GM19351 (cell line): Measurements from ENCODE around the gene SLC16A9.
"Not testable (repeated sequence)": the region's sequence is repeated elsewhere in the genome, so short reads cannot be mapped to it uniquely, and the experiment has no call there.

Source experiments
- ATAC-seq: cut with Tn5 transposase; IDR thresholded peaks from one replicate; pipeline ENCODE4 v1.9.1; 2021; ENCODE audit warnings: mild to moderate bottlenecking, moderate library complexity; ENCODE audit not compliant: unreplicated experiment

The SLC16A9 gene, protein sequence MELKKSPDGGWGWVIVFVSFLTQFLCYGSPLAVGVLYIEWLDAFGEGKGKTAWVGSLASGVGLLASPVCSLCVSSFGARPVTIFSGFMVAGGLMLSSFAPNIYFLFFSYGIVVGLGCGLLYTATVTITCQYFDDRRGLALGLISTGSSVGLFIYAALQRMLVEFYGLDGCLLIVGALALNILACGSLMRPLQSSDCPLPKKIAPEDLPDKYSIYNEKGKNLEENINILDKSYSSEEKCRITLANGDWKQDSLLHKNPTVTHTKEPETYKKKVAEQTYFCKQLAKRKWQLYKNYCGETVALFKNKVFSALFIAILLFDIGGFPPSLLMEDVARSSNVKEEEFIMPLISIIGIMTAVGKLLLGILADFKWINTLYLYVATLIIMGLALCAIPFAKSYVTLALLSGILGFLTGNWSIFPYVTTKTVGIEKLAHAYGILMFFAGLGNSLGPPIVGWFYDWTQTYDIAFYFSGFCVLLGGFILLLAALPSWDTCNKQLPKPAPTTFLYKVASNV

DNA sequence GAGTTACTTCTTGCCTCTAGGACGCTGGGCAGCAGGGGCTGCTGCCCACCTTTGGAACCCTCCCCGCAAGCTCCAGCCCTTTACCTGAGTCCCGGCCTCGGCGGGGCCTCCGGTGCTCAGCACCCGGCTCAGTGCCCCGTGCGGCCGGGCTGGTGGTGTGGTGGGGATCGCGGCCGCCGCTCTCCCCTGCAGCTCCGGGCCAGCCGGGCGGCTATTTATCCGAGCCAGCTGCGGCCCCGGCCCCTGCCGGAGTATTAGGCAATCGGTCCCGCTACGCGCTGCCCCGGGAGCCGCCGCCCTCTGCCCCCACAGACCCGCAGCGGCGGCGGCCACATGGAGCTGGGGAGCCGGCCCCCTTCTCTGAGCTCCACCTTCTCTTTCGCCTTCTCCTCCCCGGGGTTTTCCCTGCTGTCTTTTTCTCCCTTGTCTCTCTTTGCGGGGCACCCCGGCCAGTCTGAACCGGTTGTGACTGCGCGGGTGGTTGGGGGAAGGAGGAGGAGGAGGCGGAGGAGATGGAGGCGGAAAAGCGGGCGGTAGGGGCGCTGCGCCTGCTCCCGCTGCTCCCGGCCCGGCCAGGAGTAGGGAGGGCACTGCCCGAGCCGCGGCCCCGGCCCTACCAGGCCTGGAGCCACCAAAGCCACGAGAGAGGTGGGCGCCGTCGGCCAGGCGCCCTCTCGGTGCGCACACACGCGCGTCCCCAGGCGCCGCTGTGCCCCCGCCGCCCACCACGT, at the start of gene SLC16A9:
SLC16A9 (minus strand) TSS at position 456 of the 731 bp plus-strand sequence. CDS start 25,559 bp downstream, outside the sequence.
- ATAC-seq, result peak; percentile 86

DNA sequence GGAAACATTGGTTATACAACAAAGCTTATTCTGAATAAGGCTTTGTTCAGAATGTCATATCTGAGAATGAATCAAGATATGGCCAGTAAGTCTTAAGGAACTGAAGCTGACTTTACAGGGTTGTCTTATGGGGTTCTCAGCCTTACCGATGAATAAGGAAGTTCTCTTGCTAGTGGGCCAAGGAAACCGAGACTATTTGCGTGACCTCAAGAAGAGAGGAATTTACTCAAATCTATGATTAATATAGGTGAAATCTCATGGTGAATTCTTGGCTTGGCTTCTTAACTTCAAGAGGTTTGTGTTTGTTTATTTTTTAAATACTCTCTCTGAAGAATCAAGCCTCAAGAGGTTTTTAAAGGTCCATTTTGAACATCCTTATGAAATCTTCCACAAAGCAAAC, 48.3 kb upstream of the SLC16A9 start:
- ATAC-seq, result no peak

DNA sequence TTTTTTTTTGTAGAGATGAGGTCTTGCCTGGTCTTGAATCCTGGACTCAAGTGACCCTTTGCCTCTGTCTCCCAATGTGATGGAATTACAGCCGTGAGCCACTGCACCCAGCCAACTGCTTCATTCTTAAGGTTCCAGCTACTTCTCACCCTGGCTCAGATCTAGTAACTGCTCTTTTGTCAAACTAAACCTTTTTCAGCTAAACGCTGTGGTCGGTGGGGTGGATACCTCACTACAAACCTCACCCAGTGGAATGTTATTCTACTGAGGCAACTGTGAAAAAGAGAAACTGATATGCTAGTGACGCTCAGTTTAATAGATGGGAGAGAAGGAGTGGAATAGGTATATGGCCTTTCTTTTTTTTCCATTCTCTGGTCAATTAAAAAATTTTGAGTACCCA, 45.3 kb upstream of the SLC16A9 start:
- ATAC-seq, result no peak

DNA sequence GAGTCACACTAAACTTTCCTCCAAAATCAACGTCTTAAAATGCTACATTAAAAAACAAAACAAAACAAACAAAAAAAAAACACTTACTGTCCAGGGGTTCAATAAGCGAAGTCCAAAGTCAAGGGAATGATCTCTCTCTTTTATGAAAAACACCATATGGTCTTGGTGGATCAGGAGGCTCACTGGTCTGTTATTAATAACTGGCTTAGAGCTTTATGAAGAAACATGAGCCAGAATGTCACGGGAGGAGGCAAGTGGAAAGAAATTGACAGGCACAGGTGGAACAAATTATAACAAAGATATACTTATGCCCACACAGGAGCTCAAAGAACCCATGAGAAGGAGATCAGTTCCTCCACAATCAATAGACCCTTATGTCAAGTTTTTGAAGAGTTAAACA, 43.6 kb upstream of the SLC16A9 start, which contains the start of gene MRLN:
MRLN (minus strand) TSS at position 189 of the 400 bp plus-strand sequence.
- ATAC-seq, result no peak

DNA sequence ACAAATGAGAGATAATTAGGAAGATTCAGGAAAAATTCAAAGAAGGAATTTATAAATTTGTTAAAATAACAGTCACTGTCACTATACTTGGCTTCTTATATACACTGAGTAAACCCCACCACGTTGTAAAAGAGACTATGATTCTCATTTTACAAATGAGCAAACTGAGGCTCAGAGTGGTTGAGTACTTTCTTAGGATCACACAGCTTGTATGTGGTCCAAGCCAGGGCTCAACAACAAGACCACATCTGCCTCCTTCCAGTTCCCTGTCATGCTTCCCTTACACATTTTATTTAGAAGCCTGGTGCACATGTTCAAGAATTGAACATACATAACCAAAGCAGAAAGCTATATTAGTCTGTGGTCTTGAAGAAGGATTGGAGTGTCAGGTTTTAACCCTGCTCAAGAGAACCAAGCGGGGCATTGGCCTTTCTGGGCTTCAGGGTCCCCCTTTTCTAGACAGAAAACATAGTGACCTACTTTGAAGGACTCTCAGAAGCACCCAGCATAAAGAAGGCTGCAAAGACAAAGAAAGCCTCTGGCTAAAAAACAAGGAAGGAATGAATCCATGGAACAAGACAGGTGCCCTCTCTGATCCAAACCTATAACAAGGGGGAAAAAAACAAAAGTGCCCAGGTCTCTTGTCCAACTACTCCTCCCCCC, 42.8 kb upstream of the SLC16A9 start:
- no peak for ATAC-seq

DNA sequence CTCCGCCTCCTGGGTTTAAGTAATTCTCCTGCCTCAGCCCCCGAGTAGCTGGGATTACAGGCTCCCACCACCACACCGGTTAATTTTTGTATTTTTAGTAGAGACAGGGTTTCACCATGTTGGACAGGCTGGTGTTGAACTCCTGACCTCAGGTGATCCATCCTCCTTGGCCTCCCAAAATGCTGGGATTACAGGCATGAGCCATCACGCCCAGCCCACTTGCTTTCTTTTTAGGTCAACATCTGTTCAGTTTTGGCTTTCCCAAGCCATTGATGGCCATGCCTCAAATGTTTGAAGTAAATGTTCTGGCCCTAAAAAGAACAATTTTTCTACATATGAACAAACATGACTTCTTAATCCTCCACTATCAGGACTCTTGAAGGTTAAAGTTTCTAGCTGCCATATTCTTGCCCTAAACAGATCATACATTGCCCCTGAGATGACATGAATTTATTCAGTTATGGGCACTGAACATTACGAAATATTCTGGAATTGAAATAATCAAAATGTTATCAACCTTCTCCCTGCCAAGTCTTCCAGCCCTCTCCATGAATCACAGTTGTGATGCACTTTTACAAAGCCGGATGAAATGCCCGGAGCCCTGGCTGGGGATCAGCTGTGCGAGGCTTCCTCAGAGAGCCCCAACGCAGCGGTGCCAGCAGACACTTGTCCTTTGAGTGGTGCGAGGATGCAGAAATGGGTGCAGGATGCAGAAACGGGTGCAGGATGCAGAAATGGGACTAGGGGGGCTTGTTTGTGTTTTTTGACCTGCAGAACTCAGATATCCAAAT, 40.7 kb upstream of the SLC16A9 start:
- ATAC-seq, result no peak

DNA sequence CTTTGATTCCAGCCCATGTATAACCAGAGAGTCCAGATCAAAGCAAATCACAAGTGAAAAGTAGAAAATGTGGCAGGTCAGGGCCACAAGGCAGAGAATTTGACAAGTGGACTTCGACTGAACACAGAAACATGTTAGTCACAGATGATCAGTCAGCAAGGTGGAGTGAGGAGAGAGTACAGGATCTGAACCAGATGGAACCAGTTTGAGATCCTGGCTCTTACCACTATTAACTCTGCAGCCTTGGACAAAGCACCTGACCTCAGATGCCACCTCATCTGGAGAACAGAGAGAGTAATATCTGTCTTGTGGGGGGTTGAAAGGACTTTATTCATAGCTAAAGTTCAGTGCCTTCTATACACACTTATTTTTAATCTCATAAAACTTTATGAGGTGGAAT, 39.2 kb upstream of the SLC16A9 start:
- ATAC-seq, result peak; percentile 84

DNA sequence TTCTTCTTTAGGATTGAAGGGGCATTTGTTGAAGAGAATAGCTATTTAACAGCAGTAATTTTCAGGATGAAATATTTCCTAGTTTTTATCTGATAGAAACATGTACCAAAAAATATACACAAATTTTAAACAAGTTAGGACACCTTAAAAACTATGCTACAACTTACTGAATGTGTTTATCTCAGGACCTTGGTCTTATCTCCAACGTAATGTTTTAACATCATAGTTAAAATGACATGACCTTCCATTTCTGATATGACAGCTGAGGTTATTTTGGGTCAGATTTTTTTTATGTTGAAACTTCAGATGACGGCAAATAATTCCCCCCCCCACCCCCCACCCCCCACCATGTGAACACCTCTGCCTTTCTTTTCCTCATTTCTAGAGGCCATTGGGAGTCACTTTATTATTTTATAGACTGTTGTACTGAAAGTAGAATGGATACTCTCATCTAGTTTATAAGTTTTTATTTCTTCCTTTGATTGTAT, 35.6 kb upstream of the SLC16A9 start:
- no peak for ATAC-seq

DNA sequence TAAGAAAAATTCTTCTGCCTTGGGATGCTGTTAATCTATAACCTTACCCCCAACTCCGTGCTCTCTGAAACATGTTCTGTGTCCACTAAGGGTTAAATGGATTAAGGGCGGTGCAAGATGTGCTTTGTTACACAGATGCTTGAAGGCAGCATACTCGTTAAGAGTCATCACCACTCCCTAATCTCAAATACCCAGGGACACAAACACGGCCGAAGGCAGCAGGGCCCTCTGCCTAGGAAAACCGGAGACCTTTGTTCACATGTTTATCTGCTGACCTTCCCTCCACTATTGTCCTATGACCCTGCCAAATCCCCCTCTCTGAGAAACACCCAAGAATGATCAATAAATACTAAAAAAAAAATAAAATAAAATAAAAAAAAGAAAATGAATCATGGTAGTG, 35.1 kb upstream of the SLC16A9 start:
- not testable (repeated sequence) for ATAC-seq

DNA sequence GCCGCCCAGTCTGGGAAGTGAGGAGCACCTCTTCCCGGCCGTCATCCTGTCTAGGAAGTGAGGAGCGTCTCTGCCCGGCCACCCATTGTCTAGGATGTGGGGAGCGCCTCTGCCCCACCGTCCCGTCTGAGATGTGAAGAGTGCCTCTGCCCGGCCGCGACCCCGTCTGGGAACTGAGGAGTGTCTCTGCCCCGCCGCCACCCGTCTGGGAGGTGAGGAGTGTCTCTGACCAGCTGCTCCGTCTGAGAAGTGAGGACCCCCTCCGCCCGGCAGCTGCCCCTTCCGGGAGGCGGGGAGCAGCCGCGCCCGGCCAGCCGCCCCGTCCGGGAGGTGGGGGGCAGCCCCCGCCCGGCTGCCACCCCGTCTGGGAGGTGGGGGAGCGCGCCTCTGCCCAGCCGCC, 34.5 kb upstream of the SLC16A9 start:
- not testable (repeated sequence) for ATAC-seq

DNA sequence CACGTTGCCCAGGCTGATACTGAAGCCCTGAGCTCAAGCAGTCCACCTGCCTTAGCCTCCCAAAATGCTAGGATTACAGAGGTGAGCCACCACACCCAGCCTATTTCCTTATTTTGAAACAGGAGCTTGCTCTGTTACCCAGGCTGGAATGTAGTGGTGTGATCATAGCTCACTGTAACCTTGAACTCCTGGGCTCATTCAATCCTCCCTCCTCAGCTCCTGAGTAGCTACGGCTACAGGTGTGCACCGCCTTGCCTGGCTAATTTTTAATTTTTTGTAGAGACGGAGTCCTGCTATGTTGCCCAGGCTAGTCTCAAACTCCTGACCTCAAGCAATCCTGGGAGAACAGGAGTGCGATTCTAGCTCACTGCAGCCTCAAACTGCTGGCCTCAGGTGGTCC, 31.9 kb upstream of the SLC16A9 start:
- ATAC-seq, result no peak

DNA sequence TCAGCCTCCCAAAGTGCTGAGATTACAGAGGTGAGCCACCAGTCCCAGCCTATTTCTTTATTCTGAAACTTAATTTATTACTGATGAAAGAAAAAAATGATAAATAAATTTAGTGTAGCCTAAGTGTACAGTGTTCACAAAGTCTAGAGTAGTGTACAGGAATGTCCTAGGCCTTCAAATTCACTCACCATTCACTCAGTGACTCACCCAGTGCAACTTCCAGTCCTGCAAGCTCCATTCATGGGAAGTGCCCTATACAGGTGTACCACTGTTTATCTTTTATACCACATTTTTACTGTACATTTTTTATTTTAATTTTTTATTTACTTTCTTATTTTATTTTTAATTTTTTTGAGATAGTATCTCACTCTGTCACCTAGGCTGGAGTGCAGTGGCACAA, 31.4 kb upstream of the SLC16A9 start:
- no peak for ATAC-seq

DNA sequence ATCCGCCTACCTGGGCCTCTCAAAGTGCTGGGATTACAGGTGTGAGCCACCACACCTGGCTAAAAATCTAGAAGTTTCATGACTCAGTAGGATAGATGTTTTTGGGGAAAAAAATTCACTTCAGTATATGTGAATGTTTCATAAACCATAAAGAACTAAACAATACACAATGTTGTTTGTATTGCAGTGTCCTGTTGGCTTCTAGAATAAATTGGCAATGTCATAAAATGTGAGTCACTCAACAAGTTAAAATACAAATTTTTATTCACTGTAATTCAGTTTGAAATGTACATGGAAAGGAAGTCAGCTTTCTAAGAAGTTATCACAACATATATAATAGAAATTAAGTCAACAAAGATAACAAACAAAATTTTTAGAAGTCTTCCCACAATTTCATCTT, 27.1 kb upstream of the SLC16A9 start:
- no peak for ATAC-seq

DNA sequence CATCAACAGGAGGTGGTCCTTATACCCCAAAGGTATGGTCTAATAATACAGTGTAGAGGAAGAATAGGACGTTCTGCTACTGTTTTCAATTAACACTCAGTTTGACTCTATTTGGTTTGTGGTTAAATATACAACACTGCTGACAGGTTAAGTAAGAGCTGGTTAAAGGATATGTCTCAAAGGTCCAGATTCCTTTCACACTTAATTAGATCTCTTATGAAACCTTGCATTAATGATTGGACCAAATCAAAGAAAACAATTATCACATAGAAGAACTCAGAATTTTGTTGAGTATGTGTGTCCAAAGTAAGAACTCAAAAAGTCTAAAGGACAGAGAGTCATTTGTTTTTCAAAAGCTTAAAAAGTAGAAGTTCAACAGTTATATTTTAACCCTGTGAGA, 25.6 kb upstream of the SLC16A9 start:
- ATAC-seq, result no peak

DNA sequence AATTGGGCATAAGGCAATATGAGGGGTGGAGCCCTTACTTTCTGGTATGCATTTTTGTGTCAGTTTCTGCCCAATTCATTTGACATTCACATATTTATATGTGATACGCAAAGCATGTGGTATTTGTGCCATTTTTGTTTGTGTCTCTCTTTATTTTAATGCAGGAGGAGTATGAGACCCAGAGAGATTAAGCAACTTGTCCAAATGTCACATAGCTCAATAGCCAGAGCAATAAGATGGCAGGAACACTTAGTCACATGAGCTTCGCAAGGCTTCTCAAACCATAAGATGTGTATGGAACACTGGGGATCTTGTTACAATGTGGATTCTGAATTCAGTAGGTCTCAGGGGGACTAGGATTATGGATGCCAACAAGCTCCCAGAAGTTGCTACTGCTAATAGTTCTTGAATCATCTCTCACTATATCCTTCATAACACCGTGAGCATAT, 24.4 kb upstream of the SLC16A9 start:
- no peak for ATAC-seq

DNA sequence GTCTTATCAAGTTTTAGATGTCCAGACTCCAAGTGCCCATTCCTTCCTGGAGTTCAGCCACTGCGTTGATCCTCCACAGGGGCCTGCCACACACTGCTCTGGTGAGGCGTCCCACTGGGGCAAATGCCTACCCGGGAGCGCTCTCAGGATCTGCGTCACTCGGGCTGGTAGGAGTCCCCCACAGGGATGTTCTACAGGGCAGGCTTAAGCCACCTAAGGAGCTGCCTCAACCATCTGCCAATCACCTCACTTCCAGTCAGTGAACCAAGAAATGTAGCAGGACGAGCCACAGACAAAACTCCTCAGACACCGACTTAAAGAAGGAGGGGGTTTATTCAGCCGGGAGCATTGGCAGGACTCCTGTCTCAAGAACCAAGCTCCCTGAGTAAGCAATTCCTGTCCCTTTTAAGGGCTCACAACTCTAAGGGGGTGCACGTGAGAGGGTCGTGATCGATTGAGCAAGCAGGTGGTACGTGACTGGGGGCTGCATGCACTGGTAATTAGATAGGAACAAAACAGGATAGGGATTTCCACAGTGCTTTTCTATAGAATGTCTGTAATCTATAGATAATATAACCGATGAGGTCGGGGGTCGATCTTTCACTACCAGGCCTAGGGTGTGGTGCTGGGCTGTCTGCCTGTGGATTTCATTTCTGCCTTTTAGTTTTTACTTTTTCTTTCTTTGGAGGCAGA, 23.8 kb upstream of the SLC16A9 start:
- not testable (repeated sequence) for ATAC-seq

DNA sequence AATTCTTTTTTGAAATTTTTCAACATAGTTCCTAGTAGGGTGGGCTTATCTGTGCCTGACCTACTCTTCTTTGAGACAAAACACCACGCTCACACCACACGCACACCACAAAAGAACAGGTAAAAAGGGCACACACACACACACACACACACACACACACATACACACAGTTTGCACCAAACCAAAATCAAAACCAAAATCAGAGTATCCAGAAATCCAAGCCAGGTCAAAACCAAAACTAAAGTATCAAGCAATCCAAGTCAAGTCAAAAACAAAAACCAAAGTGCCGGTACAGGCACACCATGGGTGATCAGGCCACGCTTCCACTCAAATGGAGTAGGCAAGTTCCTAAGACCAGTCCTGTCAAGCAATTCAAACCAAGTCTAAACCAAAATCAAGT, 23.2 kb upstream of the SLC16A9 start:
- not testable (repeated sequence) for ATAC-seq

DNA sequence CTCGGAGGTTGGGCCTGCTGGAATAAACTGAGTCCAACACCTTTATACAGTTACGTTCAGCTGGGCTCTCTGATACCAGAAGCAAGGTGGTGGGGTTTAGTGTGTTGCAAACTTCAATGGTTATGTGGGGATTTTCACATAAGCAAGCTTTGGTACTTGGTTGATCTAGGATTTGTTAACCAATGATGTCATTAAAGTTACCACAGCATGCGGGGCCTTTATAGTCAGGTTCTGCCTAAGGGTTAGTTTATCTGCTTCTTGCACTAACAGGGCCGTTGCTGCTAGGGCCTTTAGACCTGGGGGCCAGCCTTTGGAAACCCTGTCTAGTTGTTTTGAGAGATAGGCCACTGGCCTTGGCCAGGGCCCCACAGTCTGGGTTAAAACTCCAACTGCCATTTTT, 19.5 kb upstream of the SLC16A9 start:
- ATAC-seq, result not testable (repeated sequence)

DNA sequence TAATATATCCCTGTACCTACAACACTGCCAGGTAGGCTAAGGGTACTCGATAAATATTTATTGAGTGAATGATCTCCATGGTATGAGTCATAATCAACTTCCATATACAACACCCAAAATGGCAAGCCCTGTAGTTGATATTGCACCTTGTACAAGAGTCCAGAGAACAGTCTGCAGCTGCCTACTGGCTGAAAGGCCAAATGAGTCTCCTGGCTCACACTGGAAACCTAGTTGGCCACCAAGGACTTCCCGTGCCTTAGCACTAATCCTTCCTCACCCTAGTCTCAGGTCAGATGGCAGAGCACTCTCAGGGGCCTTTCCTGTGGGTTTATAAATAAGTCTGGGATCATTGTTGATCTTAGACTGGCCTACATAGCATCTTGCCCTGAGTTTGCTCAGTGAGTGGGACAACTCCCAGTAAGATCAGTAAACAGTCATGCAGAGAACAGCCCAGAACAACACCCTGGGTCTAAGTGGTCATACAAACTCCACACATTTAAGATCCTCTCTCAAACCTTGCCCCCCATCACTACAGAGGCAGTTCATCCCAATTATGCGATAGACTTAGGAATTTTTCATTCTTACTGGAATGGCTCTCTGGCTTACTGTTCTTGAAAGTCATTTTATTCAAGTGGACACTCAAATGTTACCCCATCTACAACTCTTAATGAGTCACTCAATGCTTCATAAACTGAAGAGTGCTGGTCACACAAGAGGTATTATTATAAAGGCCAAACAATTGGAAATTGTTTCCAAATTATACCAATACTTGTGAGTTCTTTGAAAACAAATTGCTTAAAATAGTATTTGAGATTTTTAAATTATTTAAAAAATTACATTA, 14.7 kb upstream of the SLC16A9 start:
- no peak for ATAC-seq
